ENCODE measurements around the gene SLC35F6.
"Not testable (repeated sequence)": the region's sequence is repeated elsewhere in the genome, so short reads cannot be mapped to it uniquely, and the experiment has no call there.

SLC35F6 gene

GRCh38 chr2:26786207-26787028 lies 22.3 kb downstream of the SLC35F6 start:
- DNase-seq, result no peak

- DNase-seq, result no peak
Measured at GRCh38 chr2:26792720-26793119, 28.6 kb downstream of the SLC35F6 start.

GRCh38 chr2:26793518-26793917 lies 29.4 kb downstream of the SLC35F6 start:
- DNase-seq, result no peak

GRCh38 chr2:26795135-26795534 lies 31.1 kb downstream of the SLC35F6 start:
- DNase-seq, result not testable (repeated sequence)

GRCh38 chr2:26801328-26801727 lies 37.2 kb downstream of the SLC35F6 start:
- DNase-seq, result no peak

DNA sequence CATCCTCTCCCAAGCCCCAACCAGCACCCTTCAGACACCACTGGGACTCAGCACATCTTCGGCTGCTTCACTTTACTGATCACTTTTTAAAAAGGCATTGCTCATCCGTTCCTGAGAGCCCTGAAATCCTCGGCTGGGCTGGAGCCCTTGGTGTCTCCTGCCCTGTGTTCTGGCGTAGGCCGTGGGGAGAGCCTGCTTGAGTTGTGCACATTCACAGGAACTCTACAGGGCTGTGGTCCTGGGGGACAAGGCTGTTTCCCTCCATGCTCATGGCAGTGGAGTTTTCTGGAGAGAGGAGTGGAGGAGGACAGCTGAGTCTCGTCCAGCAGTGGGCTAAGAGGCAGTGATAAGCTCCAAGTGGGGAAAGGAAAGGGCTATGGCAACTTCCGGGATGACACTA lies 37.7 kb downstream of the SLC35F6 start:
- DNase-seq, result no peak

DNA sequence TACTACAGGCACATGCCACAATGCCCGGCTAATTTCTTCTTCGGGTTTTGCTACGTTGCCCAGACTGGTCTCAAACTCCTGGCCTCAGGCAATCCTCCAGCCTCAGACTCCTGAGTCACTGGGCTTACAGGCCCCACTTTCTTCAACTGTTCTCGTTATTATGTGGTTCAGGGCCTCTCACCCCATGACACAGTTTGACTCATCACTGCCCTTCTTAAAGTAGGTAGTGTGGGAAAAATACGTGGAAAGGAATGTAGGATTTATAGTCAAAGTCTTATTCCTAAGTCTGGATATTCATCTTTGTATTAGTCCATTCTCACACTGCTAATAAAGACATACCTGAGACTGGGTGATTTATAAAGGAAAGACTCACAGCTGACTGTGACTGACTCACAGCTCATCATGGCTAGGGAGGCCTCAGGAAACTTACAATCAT lies 41.2 kb downstream of the SLC35F6 start:
- no peak for DNase-seq

GRCh38 chr2:26807788-26808460 lies 43.8 kb downstream of the SLC35F6 start:
- no peak for DNase-seq

GRCh38 chr2:26809211-26809610 lies 45.1 kb downstream of the SLC35F6 start:
- no peak for DNase-seq

- no peak for DNase-seq
Measured at GRCh38 chr2:26809876-26810577, 45.9 kb downstream of the SLC35F6 start.

DNA sequence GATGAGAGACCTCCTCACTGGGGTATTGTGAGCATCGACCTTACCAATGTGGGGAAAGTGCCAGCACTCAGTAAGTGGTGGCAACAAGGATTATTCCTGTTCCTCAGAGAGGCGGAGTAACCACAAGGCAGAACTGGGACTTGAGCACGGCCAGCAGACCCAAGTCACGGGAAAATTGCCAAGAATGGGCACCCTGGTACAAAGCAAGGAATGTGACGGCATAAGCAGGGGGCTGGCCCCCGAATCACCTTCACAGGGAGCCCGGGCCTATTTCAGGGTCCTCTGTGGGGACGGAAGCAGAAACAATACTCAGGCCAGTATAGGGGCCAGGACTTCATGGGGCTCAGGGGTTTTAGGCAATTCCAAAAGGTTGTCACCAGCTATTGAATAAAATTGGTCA lies 47.2 kb downstream of the SLC35F6 start:
- no peak for DNase-seq

GRCh38 chr2:26811791-26812694 lies 48.0 kb downstream of the SLC35F6 start:
- no peak for DNase-seq

DNA sequence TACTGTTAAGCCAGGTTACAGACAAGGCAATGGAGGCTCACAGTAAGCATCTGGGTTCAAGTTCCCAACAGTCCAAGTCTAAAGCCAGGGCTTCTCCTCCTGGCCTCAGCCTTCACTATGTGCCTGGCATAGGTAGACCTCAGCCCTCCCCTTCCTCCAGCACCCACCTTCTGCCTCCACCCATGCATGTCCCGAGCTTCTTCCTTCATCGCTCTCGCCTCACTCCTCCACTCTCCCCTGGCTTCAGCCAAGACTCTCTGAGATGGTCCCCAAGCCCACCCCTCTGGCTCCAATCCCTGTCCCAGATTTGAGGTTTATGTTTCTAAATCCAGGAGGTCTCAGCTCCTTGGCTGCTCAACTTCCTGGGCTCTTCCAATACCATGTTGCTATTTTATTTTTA lies 48.6 kb downstream of the SLC35F6 start:
- DNase-seq, result no peak

DNA sequence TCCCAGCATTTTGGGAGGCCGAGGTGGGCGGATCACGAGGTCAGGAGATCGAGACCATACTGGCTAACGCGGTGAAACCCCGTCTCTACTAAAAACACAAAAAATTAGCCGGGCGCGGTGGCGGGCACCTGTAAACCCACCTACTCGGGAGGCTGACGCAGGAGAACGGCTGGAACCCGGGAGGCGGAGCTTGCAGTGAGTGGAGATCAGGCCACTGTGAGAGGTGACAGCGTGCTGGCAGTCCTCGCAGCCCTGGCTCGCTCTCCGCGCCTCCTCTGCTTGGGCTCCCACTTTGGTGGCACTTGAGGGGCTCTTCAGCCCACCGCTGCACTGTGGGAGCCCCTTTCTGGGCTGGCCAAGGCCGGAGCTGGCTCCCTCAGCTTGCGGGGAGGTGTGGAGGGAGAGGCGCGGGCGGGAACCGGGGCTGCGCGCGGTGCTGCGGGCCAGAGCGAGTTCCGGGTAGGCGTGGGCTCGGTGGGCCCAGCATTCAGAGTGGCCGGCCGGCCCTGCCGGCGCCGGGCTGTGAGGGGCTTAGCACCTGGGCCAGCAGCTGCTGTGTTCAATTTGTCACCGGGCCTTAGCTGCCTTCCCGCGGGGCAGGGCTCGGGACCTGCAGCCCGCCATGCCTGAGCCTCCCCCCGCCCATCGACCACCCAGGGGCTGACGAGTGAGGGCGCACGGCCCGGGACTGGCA lies 50.1 kb downstream of the SLC35F6 start:
- not testable (repeated sequence) for DNase-seq

GRCh38 chr2:26816893-26817292 lies 52.8 kb downstream of the SLC35F6 start:
- DNase-seq, result no peak

GRCh38 chr2:26818255-26818654 lies 54.2 kb downstream of the SLC35F6 start:
- no peak for DNase-seq

DNA sequence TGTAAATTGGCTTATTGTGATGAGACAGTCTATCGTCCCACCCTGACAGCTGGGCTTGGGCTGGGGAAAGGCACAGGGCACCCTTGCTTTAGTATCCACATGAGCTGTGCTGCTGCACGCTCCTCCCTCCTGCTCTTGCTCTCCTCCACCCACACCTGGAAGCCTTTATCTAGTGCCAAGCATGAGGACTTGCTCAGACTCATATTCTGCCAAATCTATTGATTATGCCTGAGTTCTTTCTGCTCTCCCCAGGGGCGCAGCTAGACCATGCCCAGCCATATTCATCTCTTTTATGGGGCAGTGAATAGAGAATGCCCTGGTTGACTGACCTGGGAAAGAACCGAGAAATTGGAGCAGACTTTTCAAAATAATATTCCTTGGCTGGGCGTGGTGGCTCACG lies 54.9 kb downstream of the SLC35F6 start:
- DNase-seq, result no peak

DNA sequence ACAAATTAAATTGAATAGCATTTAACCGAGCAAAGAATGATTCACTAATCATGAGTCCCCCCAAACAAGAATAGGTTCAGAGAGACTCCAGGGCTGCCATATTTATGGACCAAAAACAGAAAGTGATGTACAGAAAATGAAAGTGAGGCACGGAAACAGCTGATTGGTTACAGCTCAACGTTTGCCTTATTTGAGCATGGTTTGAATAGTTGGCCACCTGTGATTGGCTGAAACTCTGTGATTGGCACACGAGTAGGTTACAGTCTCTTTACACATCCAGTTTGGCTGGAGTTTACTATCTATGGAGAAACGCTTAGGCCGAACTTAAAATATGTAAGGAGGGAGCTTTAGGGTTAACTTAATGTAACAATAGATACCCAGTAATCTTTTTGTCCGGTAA lies 56.8 kb downstream of the SLC35F6 start:
- DNase-seq, result no peak

GRCh38 chr2:26822877-26823276 lies 58.8 kb downstream of the SLC35F6 start:
- no peak for DNase-seq

All from stimulated activated CD4-positive, alpha-beta T cell treated with anti-CD3 and anti-CD28 coated beads, Interleukin-4, amount 100 ng/mL, for 1 hour (primary cell).